Activated CD8-positive, alpha-beta memory T cell treated with anti-CD3 and anti-CD28 coated beads for 48 hours (primary cell): ENCODE results near the gene AKAP13.
"Not testable (repeated sequence)": the region's sequence is repeated elsewhere in the genome, so short reads cannot be mapped to it uniquely, and the experiment has no call there.

Source experiments
- DNase-seq, 3 experiments: peaks; one replicate each; pipeline ENCODE4 v3.0.0-alpha.2; 2020; ENCODE audit warnings: low read depth in 2 of 3, low spot score in 2 of 3

The AKAP13 gene

DNA sequence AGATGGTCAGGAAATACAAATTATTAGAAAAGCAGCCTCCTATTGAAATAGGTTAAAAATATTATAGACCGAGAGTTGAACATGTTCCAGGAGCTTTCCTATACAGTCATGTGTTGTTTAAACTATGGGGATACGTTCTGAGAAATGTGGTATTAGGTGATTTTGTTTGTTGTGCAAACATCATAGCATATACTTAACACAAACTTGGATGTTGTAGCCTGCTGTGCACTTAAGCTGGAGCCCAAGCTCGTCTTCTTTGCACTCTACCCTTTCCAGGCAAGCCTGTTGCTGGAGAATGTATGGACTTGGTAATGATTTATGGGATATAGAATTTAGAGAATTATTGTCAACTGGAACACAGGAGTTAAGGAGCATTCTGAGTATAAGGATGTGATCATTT, 140.2 kb downstream of the AKAP13 start:
- DNase-seq: no peak

DNA sequence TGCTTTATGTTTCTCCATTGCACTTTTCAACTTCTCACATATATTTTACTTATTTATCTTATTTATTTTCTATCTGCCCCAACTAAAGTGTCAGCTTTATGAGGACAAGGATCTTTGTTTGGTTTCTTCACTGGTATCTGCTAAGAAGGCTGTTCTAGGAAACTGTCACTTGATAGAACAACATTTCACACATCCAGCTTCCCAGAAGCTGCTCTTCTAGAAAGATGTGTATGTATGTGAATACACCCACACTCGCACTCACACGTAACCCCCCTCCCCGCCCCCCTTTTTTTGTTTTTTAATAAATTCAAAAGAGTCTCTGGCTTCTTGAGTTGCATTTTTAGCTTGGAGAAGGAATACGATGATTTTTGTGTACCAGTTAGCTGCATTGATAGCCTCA, 143.1 kb downstream of the AKAP13 start:
- no peak for DNase-seq

DNA sequence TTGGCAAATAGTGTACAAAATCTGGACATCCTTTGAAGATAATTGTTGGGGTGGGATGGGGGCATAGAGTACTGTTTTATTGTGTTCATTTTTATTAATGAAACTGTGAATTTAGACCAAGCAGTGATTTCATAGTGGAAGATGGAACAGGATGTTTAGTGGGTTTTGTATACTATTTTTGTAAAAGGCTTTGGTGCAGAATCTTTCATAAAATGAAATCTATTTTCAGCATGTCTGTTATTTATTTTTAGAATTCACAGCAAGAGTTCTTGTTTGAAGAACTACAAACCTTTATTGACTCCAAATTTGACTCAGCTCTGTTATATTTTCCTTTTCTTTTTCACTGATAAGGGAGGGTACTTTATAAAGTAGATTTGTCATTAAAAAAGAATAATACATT, 145.4 kb downstream of the AKAP13 start:
- no peak for DNase-seq

DNA sequence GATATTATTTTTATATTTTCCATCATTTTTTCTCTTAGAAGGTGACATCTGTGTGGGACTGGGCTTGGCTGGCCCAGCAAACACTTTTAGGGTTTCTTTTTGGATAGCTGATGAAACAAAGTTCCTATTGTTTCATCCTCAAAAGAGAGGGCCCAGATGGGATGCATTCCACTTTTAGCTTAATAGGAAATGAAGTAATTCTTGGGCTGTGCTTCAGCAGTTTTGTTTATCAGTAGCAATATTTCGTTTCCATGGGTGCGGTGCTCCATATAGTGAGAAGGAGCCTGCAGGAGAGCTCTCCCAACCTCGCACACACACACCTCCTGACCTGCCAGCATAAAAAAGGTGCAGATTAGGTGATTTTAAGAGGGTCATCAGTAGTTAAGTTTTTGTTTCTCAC, 147.5 kb downstream of the AKAP13 start:
- DNase-seq: no peak

DNA sequence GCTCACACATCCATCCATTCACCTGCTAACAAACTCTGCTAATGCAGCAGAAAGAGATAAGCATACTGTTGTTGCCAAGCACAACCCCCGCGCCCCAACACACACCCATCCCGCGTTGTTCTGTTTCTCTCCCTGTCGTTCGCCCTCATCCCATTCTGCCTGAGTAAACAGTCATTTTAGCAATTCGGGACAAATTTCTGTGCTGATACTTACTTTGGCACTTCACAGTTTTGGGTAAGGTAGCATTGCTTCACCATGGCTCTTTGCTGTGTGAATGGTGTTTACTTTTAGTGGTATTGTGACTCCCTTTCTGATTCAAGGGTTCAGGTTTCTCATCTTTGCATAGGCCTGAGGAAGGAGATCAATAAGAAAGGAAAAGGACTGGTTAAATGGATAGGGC, 149.7 kb downstream of the AKAP13 start:
- no peak for DNase-seq

DNA sequence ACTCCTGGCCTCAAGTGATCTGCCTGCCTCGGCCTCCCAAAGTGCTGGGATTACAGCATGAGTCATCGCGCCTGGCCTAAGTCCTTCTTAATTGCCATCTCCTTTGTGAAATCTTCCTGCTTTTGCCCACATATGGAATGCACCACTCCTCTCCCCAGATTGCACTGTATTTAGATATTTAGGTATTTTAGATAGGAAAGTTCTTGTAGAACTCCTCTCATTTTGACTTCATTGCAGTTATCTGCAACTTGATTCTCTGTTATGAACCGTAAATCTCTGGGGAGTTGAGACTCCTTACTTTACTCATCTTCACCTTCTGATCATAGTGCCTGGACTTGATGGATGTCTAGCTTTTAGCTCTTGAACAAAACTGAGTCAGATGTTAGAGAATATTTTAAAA, 150.7 kb downstream of the AKAP13 start:
- DNase-seq: no peak

DNA sequence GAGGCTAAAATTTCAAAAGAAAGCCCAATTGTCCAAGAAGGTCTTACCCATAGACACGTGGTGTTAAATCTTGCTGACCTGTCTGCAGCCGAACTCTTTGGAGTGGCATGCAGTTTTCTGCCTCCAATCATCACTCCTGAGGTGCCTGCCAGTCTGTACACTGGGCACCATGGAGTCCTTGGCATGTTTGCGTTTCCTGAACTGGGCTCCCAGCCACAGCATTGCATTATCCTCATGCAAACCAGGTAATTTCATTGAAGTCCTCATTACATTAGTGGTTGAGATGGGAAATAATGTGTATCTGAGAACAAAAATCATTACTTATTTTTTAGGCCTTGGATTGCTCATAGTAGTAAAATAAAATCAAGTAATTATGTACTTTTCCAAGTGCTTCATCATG, 152.3 kb downstream of the AKAP13 start:
- no peak for DNase-seq

DNA sequence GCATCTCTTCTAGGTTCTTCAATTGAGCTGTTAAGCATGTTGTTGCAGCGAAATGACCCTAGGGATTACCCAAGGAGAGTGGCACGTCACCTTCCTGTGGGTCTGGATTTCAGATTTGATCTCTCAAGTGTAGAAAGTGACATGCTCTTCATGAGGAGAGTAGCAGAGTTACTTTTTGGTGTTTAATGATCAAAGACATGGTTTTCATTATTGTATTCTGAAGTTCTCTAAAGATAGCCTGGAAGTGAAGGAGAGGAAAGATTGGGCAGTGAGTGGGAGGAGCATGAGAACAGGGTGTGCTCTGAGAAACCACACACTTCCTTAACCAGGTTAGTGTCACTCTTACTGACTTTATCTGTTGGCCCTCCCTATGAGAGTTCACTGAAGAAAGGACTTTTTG, 153.6 kb downstream of the AKAP13 start:
- no peak for DNase-seq

DNA sequence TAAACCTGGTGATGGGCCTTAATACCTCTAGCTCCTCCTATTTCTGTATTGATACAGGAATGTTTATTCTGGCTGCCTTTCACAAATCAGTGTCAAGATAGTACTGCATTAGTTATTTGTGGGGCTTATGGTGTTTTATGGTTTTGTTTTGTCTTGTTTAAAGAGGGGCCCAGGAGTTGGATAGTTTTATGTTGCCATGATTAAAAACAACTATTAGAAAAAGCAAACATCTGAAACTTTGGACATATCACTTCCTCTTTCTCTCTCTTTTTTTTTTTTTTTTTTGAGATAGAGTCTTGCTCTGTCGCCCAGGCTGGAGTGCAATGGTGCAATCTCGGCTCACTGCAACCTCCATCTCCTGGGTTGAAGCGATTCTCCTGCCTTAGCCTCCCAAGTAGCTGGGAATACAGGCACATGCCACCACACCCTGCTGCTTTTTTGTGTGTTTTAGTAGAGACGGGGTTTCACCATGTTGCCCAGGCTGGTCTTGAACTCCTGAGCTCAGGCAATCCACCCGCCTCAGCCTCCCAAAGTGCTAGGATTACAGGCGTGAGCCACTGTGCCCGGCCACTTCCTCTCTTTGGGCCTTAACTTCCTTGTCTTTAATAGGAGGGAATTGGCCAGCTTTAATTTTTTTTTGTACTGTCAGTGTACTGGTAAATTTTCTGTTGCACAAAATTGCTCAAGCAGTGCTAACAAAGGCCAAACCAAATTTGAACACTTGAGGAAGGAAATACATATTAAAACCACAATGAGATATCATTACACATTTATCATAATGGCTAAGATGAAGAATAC, 155.3 kb downstream of the AKAP13 start:
- not testable (repeated sequence) for DNase-seq

DNA sequence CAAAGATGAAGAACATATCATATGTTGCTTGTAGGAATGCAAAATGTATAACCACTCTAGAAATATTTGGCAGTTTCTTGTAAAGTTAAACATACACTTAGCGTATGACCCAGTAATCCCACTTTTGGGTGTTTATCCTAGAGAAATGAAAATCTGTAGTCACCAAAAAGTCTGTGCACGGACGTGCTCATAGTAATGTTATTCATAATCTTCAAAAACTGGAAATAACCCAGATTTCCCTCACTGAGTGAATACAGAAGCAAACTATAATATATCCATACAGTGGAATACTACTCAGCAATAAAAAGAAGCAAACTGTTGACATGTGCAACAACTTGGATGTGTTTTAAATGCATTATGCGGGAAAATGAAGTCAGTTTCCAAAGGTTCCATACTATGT, 155.9 kb downstream of the AKAP13 start:
- DNase-seq: no peak

DNA sequence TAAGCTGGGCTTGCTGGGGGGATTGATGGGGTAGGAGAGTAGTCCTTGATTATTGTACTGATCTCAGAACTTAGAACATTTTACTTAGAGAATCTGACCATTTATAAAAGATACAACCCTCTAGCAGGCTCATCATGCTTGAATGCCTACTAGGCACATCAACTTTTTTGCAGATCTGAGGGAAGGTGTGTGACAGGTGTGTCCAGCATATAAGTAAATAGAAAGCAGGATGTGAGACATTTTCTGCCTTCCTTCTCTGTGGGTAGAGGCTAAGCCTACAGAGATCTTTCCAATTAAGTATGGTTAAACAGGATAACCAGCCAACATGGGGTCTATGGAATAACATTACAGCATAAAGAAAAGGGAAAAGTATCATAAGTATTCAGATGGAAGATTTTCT, 159.1 kb downstream of the AKAP13 start:
- no peak for DNase-seq

DNA sequence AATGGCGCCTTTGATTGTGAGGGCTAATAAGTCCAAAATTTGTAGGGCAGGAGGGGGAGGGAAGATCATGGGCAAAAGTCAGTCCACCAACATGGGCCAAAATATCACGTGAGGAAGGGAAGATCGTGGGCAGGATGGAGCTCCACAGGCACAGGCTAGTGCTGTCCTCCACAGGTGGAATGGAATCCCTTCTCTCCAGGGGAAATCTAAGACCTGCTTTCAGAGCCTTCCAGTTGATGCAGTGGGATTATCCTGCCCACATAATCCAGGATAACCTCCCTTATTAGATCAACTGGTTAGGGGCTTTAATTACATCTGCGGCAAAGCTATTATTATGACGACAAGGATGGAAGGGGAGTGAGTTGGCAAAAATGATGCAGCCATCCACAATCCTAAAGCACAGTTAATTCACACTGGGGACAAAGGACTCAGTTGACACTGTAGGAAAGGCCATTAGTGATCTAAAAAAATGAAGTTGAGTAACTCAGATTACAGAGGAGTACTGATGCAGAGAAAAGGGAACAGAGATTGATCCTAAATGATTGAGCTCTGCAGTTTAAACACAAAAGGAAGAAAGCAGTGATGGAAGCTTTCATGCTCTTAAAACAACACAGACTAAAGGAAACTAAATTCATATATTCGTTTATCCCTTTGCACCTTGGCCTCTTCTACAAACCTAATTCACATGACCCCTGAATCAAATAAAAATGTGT, 159.8 kb downstream of the AKAP13 start:
- no peak for DNase-seq

DNA sequence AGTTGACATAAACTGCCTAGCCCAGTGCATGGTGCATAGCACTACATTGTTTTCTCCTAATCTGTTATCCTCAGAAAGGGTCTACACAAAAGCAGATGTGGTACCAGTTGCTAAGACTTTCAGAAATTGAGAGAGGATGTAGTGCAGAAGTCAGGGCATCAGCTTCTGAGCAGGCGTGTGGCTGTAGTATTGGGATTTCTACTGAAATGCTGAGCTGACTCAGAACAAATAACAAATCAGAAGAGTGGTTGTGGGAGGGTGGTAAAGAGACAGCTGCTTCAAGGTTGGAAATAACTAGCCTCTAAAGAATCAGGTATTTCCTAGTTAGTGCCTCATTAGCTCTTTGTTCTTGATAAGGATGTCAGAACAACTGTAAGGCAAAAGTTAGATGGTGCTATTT, 161.3 kb downstream of the AKAP13 start:
- no peak for DNase-seq

DNA sequence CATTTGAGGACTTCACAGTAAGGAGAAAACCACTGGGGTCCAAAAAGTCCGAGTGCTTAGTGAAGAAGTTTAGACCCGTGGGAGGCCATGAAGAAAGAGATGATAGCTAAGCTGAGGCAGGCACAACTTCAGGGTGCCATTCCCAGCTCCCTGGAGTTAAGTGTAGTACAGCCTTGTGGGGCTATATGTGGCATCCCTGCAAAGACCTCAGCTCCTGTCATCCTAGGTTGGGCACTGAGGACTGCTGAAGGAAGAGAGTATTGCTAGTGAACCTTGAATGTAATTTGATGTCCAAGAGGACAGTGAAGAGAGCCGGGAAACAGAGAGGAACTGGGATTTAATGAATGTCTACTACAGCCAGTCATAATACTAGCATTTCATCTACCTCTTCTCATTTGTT, 162.1 kb downstream of the AKAP13 start:
- no peak for DNase-seq

DNA sequence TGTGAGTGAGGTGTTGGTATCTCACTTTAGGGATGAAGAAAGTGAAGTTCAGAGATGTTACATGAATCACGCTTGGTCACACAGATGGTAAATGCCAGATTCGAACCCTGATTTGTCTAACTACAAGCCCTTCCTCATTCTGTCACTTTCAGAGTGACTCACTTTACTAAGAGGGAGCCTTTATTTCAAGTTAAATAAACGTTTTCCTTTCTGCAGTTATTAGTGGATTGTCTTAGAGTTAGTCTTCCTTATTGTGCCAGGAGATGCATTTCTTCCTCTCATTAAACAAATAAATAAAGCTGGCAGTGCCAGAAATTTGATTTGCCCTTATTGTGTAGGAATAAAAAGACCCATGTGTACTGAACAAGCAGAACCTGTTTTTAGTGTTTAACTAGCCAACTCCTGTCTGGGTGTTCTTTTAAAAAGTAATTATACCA, 162.5 kb downstream of the AKAP13 start:
- no peak for DNase-seq

DNA sequence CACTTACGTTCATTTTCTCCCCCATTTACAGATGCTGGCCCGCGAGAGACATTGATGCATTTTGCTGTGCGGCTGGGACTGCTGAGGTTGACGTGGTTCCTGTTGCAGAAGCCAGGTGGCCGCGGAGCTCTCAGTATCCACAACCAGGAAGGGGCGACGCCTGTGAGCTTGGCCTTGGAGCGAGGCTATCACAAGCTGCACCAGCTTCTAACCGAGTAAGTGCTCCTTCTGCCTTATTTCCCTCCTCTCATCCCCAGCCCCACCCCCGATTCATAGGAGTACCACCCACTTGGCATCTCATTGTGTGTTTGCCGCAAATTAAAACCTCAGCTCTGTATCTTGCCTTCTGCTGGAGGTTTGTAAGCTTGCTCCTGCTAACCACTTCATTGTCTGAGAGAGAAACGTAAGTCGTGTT, 163.3 kb downstream of the AKAP13 start:
- DNase-seq: peak in 1 of 3 experiments; percentile 15

DNA sequence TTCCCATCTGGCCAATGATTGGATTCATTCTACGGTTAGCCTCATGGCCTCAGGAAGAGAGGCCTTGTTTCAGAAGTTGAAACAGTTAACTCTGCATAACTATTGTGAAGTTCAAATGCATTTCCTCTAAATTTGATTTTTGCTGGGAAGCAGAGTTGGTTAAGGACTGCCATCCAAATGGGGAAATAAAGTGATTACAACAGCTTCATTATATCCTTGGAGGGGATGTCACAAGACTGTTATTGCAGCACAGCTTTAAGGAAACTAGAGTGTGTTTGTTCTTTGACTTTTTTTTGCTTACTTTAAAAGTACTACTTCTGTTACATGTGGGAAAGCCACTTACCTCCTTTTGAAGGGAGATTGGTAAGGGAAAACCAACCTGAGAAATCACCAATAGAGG, 164.8 kb downstream of the AKAP13 start:
- DNase-seq: no peak

DNA sequence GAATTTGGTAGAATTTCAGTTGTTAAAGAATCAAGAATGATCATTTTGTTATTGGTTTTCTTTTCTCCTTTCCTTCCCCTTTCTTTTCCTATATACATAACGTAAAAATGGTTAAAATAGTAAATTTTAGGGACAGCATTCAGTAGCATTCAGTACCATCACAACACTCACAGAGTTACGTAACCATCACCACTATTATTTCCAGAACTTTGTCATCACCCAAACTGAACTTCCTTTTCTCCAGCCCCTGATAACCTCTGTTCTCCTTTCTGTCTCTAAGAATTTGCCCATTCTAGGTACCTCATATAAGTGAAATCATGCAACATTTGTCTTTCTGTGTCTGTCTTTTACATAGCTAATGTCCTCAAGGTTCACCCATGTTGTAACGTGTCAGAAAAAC, 165.3 kb downstream of the AKAP13 start:
- no peak for DNase-seq

DNA sequence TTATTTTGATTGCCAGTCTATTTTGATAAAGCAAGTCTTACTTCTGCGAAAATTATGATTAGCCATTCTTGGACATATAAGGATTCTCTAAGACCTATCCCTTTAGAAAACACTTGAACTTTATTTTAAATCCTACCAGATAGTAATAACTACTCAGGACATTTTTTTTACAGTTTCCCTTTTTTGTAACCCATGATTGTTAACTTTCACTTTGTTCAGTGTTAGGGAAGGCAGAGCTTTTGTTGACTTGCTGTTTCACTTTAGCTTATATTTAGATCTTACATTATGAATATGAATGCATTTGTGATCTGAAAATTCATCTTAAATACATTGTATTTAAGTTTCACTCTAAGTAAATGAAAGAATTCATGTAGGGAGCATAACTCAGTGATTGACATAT, 167.0 kb downstream of the AKAP13 start:
- no peak for DNase-seq

DNA sequence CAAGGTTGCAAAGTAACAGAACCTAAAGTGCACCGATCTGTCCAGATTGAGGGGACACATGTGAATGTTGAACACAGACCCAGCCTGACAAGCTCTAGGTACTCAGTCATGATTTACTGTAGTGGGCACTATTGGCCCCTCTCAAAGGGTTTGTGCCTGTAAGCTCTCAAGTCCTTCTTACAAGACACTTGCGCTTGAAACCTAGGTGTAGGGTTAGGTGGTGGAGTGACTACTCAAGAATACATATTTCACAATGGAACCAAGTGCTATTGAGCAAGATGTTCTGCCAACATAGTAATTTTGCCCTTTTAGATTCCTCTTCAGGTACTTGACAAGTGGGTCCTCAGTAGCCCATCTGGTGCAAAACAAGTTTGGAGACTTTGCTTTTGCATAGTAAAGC, 169.9 kb downstream of the AKAP13 start:
- no peak for DNase-seq

DNA sequence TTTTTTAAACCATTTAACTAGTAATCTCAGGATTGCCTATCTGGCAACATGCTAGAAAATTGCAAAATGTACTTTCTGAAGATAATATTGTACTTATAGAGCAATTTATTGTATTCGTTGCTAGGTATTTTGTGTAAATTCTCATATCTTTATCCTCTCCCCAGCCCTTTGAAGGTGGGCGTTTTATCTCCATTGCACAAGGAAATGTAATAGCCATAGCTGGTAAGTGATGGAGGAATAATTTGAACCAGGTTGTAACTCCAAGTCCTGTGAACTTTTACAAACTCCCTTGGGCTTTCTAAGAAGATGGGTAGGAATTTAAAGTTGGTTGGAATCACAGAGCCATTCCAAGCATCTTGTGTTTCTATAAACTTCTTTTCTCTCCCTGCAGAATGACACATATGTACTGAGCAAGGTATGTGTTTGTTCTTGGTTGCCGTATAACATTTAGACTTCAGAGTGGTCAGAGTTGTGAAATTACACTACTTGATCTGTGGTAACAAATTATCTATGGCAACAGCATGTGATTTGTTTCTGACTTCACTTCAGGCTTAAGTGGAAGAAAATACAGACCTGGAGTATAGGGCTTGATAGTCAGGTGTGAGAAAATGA, 170.9 kb downstream of the AKAP13 start:
- no peak for DNase-seq

DNA sequence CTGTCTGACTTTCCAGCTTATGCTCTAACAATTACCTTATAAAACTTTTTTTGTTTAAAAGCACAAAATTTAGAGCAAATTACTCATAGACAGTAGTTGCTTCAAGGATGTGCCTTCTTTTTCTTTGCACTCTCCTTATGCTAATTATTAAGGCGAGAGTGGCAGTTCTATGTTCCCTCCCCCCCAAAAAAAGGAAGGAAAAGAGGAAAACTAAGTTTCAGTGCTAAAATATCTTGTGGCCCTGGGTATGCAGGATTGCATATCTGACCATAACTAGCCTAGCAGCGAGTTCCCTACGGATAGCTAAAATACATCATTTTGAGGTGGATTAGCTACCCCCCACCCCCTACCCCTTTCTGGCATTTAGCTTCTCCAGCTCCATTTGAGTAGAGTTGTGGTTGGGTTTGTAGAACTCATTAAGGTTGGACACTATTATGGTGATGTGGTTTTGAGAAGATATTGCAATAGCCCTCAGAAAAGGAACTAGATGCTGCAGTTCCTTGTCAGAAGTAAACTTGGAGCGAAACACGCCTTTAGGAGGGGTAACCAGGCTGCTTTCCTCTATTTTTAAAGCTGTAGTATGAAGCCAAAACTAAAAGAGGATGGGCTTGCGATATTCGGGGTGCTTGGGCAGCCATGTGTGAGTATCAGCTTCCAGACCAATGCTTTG, 174.6 kb downstream of the AKAP13 start:
- no peak for DNase-seq
